Measurements from ENCODE around the gene HES5.
"Not testable (repeated sequence)": the region's sequence is repeated elsewhere in the genome, so short reads cannot be mapped to it uniquely, and the experiment has no call there.

Gene HES5

GRCh38 chr1:2529784-2530512, at the start of gene HES5:
HES5 (minus strand) TSS chr1:2530263; CDS start chr1:2530164, 99 bp downstream.
- Histone ChIP-seq H3K79me2 (ENCODE audit: insufficient read depth, low read depth) (peaks cover 10% of the 10 kb centered on the region), H3K4me3 (IDR thresholded peaks at IDR 0.05; ENCODE audit: insufficient read depth, low read depth, low read length) (no peak within 1 kb of the TSS), H2AFZ (ENCODE audit: low read depth) (no peak within 1 kb of the TSS), H3K4me2 (no peak within 1 kb of the TSS), H3K4me1 (ENCODE audit: low read depth, poor library complexity, severe bottlenecking) (peaks cover 13% of the 10 kb centered on the region), H3K27me3 (ENCODE audit: insufficient read depth, low read depth) (peaks cover 74% of the 10 kb centered on the region), H4K20me1 (ENCODE audit: insufficient read depth) (no peaks in the 10 kb centered on the region), H3K36me3 (ENCODE audit: insufficient read depth) (no peaks in the 10 kb centered on the region), H3K27ac (no peak within 1 kb of the TSS), H3K9ac (no peak within 1 kb of the TSS)
- TF ChIP-seq CTCF (conservative IDR thresholded peaks at IDR 0.05; ENCODE audit: low read depth, low read length): no peak

GRCh38 chr1:2578758-2579118, 48.7 kb upstream of the HES5 start:
- no peak overlapping the region for H3K4me2 ChIP-seq

GRCh38 chr1:2577565-2578075, 47.6 kb upstream of the HES5 start:
- H3K4me3 ChIP-seq (IDR thresholded peaks at IDR 0.05; ENCODE audit: insufficient read depth, low read depth, low read length); H3K79me2 ChIP-seq (ENCODE audit: insufficient read depth, low read depth); H2AFZ ChIP-seq (ENCODE audit: low read depth); H3K4me2 ChIP-seq; H3K27ac ChIP-seq; H3K36me3 ChIP-seq (ENCODE audit: insufficient read depth); H3K9ac ChIP-seq; H4K20me1 ChIP-seq (ENCODE audit: insufficient read depth); H3K4me1 ChIP-seq (ENCODE audit: low read depth, poor library complexity, severe bottlenecking): not testable (repeated sequence)
- H3K27me3 ChIP-seq (ENCODE audit: insufficient read depth, low read depth): peaks cover 96% of the 10 kb centered on the region

More at GRCh38 chr1:2578758-2579118, 48.7 kb upstream of the HES5 start:
- Histone ChIP-seq H3K79me2 (ENCODE audit: insufficient read depth, low read depth) (no peaks in the 10 kb centered on the region), H3K4me3 (IDR thresholded peaks at IDR 0.05; ENCODE audit: insufficient read depth, low read depth, low read length) (no peak overlapping the region), H3K36me3 (ENCODE audit: insufficient read depth) (no peaks in the 10 kb centered on the region), H3K4me1 (ENCODE audit: low read depth, poor library complexity, severe bottlenecking) (no peaks in the 10 kb centered on the region), H3K27me3 (ENCODE audit: insufficient read depth, low read depth) (peaks cover 91% of the 10 kb centered on the region), H3K27ac (no peak overlapping the region), H3K9ac (no peak overlapping the region), H2AFZ (ENCODE audit: low read depth) (no peak overlapping the region), H4K20me1 (ENCODE audit: insufficient read depth) (no peaks in the 10 kb centered on the region)
- TF ChIP-seq CTCF (conservative IDR thresholded peaks at IDR 0.05; ENCODE audit: low read depth, low read length): no peak

- Histone ChIP-seq H2AFZ (ENCODE audit: low read depth) (no peak overlapping the region), H3K4me3 (IDR thresholded peaks at IDR 0.05; ENCODE audit: insufficient read depth, low read depth, low read length) (no peak overlapping the region), H3K27me3 (ENCODE audit: insufficient read depth, low read depth) (peaks cover 96% of the 10 kb centered on the region), H3K4me2 (no peak overlapping the region), H3K79me2 (ENCODE audit: insufficient read depth, low read depth) (no peaks in the 10 kb centered on the region), H3K36me3 (ENCODE audit: insufficient read depth) (no peaks in the 10 kb centered on the region), H3K9ac (no peak overlapping the region), H3K4me1 (ENCODE audit: low read depth, poor library complexity, severe bottlenecking) (no peaks in the 10 kb centered on the region), H3K27ac (no peak overlapping the region), H4K20me1 (ENCODE audit: insufficient read depth) (no peaks in the 10 kb centered on the region)
- TF ChIP-seq CTCF (conservative IDR thresholded peaks at IDR 0.05; ENCODE audit: low read depth, low read length): no peak
These were observed 46.0 kb upstream of the HES5 start for GRCh38 chr1:2575801-2576663.

Data from KMS-11 (cell line).